HFFc6 (cell line): Measurements from ENCODE around the gene FURIN. TPM values are rescaled to one million over a fixed set of nuclear protein-coding genes. Genes with fewer than 3 reads are reported as not detected.

Experiments used
- DNase-seq: peaks from one replicate; pipeline ENCODE4 v3.0.0-alpha.2; 2018
- H3K27ac Mint-ChIP-seq: 2 replicates; pipeline ENCODE4 v1.8.0; 2020; ENCODE audit warnings: mild to moderate bottlenecking, mixed read lengths
- H3K27me3 Mint-ChIP-seq: 2 replicates; pipeline ENCODE4 v1.8.0; 2021; ENCODE audit warnings: mild to moderate bottlenecking, moderate library complexity, mixed read lengths; ENCODE audit not compliant: insufficient read depth
- H3K36me3 Mint-ChIP-seq: 2 replicates; pipeline ENCODE4 v1.8.0; 2021; ENCODE audit warnings: low read depth, mixed read lengths
- H3K4me1 Mint-ChIP-seq: 2 replicates; pipeline ENCODE4 v1.8.0; 2020; ENCODE audit warnings: low read depth, mixed read lengths
- H3K4me3 Mint-ChIP-seq: 2 replicates; pipeline ENCODE4 v1.8.0; 2020; ENCODE audit warnings: mild to moderate bottlenecking, moderate library complexity, mixed read lengths
- H3K9me3 Mint-ChIP-seq: 2 replicates; pipeline ENCODE4 v1.8.0; 2020; ENCODE audit warnings: mild to moderate bottlenecking, mixed read lengths
- total RNA-seq, 6 experiments: library from RNA; stranded (reverse); fragmentation: NEBNext Ultra II Directional; extraction: Animal tissue kit (Norgen Biotek cat#: 25700); gene quantifications; 2 replicates in 1 of 6; 3 replicates in 5 of 6; pipeline ENCODE4 v1.2.3, GENCODE V29; 2021
- TF ChIP-seq, protein P1 (sequence below): fragments of 200-600 bp; sonication (generic); IDR thresholded peaks from 2 replicates; pipeline ENCODE4 v1.5.0; 2021; ENCODE audit warnings: antibody characterized with exemption, mild to moderate bottlenecking

FURIN gene
- total RNA-seq, 6 experiments from 2014 or later = 68.9 to 79.4 (median 74.6) TPM

DNA sequence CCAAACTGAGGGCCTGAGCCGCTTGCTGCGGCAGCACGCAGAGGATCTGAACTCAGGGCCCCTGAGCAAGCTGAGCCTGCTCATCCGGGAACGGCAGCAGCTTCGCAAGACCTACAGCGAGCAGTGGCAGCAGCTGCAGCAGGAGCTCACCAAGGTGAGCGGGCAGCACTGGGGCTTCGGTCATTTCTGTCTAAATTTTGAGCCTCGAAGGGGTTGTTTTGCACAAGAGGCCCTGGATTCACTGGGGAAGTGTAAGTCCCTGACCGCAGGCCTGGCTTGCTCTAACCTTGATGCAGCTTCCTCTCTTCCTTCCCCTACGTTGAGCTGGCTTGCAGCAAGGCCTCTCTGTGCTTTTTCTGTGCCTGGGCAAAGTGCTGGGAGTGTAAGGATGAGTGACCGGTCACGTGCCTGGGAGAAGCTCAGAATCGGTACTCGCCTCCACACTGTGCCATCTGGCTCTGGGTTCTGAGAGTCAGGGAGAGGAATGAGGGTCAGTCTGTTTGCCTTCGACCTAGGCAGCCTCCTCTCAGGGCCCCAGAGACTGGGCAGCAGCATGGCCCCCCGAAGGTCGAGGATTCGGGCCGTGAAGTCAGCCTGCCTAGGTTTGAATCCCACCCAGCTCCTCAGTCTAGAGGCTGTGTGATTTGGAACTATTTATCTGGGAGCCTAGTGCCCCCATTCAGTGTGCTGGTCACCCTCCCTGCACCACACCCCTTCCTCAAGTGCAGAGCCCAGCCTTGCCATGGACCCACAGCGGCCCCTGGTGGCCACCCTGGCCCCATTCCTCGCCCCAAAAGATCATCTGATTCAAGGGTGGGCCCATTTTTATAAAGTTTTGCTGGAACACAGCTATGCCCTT, 17.3 kb downstream of the FURIN start:
- Mint-ChIP-seq H3K27me3 (no peaks in the 10 kb centered on the region; the same call in none of the 2 replicates), H3K4me1 (peaks cover 10% of the 10 kb centered on the region; the same call in 1 of the 2 replicates), H3K4me3 (no peak overlapping the region), H3K27ac (no peak overlapping the region), H3K36me3 (no peaks in the 10 kb centered on the region), H3K9me3 (no peaks in the 10 kb centered on the region)
- DNase-seq = no peak
- TF ChIP-seq, protein P1, sequence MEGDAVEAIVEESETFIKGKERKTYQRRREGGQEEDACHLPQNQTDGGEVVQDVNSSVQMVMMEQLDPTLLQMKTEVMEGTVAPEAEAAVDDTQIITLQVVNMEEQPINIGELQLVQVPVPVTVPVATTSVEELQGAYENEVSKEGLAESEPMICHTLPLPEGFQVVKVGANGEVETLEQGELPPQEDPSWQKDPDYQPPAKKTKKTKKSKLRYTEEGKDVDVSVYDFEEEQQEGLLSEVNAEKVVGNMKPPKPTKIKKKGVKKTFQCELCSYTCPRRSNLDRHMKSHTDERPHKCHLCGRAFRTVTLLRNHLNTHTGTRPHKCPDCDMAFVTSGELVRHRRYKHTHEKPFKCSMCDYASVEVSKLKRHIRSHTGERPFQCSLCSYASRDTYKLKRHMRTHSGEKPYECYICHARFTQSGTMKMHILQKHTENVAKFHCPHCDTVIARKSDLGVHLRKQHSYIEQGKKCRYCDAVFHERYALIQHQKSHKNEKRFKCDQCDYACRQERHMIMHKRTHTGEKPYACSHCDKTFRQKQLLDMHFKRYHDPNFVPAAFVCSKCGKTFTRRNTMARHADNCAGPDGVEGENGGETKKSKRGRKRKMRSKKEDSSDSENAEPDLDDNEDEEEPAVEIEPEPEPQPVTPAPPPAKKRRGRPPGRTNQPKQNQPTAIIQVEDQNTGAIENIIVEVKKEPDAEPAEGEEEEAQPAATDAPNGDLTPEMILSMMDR = peak; percentile 99

DNA sequence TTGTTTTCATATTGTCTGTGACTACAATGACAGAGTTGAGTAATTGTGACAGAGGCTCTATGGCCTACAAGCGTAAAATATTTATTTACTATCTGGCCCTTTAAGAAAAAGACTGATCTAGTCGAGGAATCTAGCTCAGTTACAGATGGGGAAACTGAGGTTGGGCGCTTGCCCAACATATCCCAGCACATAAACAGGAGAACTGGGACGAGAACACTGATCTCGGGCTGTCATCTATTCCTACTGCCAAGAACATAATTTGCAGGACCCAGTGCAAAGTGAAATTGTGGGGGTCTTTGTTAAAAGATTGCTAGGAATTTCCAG, 17.9 kb downstream of the FURIN start:
- DNase-seq = no peak
- Mint-ChIP-seq H3K4me3 (no peak overlapping the region), H3K27me3 (no peaks in the 10 kb centered on the region; the same call in none of the 2 replicates), H3K4me1 (peaks cover 10% of the 10 kb centered on the region; the same call in 1 of the 2 replicates), H3K36me3 (no peaks in the 10 kb centered on the region), H3K27ac (no peak overlapping the region), H3K9me3 (no peaks in the 10 kb centered on the region)
- TF ChIP-seq, protein P1 = peak; percentile 54

DNA sequence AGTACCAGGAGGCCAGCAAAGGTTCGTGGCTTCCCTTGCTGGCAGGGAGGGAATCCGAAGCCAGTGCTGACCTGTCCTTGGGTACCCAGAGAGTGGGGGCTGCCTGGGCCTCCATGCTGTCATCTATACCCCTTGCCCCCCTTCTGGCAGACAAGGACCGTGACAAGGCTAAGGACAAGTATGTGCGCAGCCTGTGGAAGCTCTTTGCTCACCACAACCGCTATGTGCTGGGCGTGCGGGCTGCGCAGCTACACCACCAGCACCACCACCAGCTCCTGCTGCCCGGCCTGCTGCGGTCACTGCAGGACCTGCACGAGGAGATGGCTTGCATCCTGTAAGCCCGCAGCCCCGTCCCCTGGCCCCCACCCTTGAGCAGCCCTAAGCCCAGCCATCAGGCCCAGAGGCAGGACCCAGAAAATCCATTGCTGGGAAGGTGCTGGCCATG, 18.7 kb downstream of the FURIN start:
- peaks cover 2% of the 10 kb centered on the region for H3K27me3 Mint-ChIP-seq
- TF ChIP-seq, protein P1 = no peak

DNA sequence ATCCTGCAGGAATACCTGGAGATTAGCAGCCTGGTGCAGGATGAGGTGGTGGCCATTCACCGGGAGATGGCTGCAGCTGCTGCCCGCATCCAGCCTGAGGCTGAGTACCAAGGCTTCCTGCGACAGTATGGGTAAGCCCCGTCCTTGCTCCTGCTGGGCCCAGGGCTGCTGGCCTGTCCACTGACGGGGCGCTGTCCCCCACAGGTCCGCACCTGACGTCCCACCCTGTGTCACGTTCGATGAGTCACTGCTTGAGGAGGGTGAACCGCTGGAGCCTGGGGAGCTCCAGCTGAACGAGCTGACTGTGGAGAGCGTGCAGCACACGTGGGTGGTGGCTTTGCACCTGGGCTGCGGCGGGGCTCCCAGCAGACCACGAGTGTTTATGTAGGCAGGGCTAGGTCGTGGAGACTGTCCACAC, 20.9 kb downstream of the FURIN start:
- peaks cover 10% of the 10 kb centered on the region; the same call in 1 of the 2 replicates for H3K4me1 Mint-ChIP-seq
- no peak overlapping the region for H3K4me3 Mint-ChIP-seq
- TF ChIP-seq, protein P1 = no peak
- DNase-seq = no peak
- H3K36me3 Mint-ChIP-seq = no peaks in the 10 kb centered on the region
- no peaks in the 10 kb centered on the region for H3K9me3 Mint-ChIP-seq
- H3K27me3 Mint-ChIP-seq = peaks cover 2% of the 10 kb centered on the region
- no peak overlapping the region for H3K27ac Mint-ChIP-seq

More for the DNA sequence above, 18.7 kb downstream of the FURIN start:
- peaks cover 10% of the 10 kb centered on the region; the same call in 1 of the 2 replicates for H3K4me1 Mint-ChIP-seq
- H3K27ac Mint-ChIP-seq = no peak overlapping the region
- DNase-seq = no peak
- H3K9me3 Mint-ChIP-seq = no peaks in the 10 kb centered on the region
- no peaks in the 10 kb centered on the region for H3K36me3 Mint-ChIP-seq
- H3K4me3 Mint-ChIP-seq = no peak overlapping the region

DNA sequence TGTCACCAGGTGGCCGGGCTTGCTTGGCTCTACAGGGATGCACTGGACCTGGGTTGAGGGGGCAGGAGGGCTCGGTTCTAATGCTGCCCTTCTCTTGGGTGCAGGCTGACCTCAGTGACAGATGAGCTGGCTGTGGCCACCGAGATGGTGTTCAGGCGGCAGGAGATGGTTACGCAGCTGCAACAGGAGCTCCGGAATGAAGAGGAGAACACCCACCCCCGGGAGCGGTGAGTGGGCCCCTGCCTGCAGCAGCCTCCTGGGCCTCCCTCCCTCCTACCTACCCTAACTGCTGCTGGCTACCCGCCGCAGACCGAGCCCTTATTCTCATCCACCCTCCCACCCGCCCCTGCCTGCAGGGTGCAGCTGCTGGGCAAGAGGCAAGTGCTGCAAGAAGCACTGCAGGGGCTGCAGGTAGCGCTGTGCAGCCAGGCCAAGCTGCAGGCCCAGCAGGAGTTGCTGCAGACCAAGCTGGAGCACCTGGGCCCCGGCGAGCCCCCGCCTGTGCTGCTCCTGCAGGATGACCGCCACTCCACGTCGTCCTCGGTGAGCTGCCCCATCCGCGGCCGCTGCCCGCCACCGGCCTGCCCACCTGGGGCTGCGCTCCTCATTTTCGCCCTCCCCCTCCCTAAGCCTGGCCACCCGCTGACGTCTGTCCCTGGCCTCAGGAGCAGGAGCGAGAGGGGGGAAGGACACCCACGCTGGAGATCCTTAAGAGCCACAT, 21.5 kb downstream of the FURIN start:
- Mint-ChIP-seq H3K4me3 (no peak overlapping the region), H3K4me1 (peaks cover 10% of the 10 kb centered on the region; the same call in 1 of the 2 replicates), H3K9me3 (no peaks in the 10 kb centered on the region), H3K27ac (no peak overlapping the region), H3K36me3 (no peaks in the 10 kb centered on the region), H3K27me3 (peaks cover 2% of the 10 kb centered on the region)
- no peak for DNase-seq
- TF ChIP-seq, protein P1 = no peak
